ENCODE data around the gene NR6A1.

Gene NR6A1

DNA sequence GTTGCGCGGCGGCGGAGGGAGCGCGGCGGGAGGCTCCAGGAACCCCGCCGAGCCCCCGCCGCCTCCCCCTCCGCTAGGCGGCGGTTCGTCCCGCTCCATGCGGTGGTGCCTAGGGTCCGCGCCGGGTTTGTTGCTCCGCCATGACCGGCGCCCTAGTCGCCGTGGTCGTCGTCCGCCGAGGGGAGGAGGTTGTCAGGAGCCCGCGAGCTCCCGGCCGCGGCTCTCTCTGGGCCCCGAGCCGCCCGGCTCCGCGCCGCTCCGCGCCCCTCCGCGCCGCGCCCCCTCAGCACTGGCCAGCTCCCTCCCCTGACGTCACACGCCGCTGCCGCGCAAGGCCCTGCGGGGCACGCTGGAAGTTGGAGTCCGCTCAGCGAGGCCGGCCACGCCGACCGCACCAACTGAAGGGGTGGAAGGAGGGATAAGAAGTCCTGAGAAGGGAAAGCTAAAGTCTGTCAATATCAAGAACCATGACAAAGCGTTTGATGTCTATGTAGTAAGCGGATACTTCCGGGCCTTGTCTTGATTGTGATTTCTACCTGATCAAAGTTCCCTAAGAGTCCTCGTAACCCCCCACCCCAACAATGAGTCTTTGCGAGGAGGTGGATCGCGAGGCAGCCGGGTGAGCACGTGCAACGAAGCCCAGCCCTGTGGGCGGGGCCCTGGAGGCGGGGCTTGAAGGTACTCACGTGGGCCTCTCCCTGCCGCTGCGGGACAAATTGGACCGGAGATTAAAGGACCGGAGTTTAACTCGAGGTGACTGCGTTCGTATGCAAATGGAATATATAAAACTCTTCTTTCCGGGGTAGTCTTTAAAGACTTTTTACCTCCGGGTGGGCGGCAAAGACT is at the start of gene NR6A1:
NR6A1 (minus strand) TSS at position 291 of the 846 bp plus-strand sequence.
- DNase-seq (ENCODE audit: low read depth in 3 of 3): peak; percentile 87 to 94 (median 87)

- DNase-seq (ENCODE audit: low read depth in 3 of 3): no peak
Measured at GRCh38 chr9:124818431-124819281, 47.5 kb upstream of the NR6A1 start.

GRCh38 chr9:124815601-124816000 is 44.5 kb upstream of the NR6A1 start:
- no peak for DNase-seq (ENCODE audit: low read depth in 3 of 3)

GRCh38 chr9:124814164-124814535 is 43.0 kb upstream of the NR6A1 start:
- no peak for DNase-seq (ENCODE audit: low read depth in 3 of 3)

- DNase-seq (ENCODE audit: low read depth in 3 of 3): no peak
Measured at GRCh38 chr9:124813501-124814163, 42.5 kb upstream of the NR6A1 start.

DNA sequence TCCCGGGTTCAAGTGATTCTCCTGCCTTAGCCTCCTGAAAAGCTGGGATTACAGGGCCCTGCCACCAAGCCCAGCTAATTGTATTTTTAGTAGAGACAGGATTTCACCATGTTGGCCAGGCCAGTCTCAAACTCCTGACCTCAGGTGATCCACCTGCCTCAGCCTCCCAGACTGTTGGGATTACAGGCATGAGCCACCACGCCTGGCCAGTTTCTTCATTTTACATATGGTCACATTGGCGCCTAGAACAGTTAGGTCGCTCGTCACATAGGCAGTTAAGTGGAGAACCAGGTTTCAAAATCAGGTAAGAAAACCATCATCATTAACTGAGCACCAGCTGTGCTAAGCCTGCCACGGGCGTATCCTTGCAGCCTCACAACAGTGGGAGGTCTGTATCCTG is 41.9 kb upstream of the NR6A1 start:
- DNase-seq (ENCODE audit: low read depth in 3 of 3): no peak

- no peak for DNase-seq (ENCODE audit: low read depth in 3 of 3)
Measured at GRCh38 chr9:124812441-124812876, 41.3 kb upstream of the NR6A1 start.

DNA sequence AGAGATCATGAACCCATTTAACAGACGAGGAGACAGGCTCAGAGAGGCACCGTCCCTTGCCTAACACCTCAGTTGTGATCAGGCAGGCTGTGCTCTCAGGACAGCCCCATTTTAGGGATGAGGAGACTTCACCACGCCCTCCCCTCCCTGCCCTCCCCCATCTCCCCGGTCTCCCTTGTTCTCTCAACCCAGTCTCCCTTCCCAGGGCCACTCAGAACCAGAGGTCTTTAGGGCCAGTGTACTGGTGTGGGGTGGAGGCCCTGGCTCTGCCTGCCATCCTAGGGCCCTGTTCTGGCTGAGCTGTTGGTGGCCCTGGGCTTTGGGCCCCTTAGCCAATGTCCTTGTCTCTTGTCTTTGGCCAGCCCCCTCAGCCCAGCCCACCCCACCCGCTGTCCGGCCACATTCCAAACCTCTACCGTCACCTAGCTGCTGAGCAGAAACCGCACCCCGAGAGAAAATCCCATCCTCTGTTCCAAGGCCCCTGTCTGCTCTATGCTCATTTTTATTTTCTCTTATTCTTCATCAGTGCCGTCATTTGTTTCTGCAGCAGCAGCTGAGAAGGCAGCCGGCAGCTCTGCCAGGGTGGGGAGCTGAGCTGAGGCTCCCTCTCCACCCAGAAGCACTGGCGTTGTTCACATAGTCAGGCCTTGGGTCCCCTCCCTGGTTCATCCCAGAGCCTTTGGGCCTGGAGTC is 39.7 kb upstream of the NR6A1 start:
- DNase-seq (ENCODE audit: low read depth in 3 of 3): no peak

GRCh38 chr9:124809741-124810500 is 38.8 kb upstream of the NR6A1 start:
- no peak for DNase-seq (ENCODE audit: low read depth in 3 of 3)

DNA sequence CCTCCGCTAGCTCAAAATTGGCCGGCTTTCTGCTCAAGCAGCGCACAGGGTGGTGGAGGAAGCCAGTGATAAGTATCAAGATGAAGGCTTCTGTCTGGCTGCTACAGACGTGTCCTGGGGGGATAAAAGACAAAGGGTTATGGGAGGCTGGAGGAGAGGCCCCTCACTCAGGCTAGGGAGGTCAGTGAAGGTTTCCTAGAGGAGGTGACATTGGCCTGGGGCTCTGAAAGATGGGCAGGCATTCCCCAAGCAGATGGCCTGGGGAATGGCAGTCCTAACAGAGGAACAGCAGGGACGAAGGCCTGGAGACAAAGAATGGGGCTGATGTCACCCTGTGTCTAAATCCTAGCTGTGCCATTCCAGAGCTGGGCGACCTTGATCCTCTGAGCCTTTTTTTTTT is 38.1 kb upstream of the NR6A1 start:
- DNase-seq (ENCODE audit: low read depth in 3 of 3): no peak

- DNase-seq (ENCODE audit: low read depth in 3 of 3): no peak
Measured at GRCh38 chr9:124808246-124808956, 37.3 kb upstream of the NR6A1 start.

- DNase-seq (ENCODE audit: low read depth in 3 of 3): no peak
Measured at GRCh38 chr9:124805186-124805585, 34.1 kb upstream of the NR6A1 start.

DNA sequence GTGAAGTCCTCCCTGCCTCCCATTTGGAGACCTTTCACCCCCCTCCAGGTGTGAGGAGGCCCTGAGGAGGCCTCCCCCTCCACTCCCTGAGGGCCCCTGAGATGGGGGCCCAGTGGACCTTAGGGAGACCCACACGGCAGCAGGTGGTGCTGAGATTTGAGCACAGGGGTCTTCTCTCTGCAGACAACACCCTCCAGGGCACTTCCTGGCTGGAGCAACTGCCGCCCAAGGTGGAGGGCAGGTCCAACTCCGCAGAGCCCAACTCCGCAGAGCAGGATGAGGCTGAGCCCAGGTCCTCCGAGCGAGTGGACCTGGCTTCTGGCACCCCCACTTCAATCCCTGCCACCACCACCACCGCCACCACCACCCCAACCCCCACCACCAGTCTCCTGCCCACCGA is 32.8 kb upstream of the NR6A1 start:
- DNase-seq (ENCODE audit: low read depth in 3 of 3): no peak

- no peak for DNase-seq (ENCODE audit: low read depth in 3 of 3)
Measured at GRCh38 chr9:124802426-124802825, 31.3 kb upstream of the NR6A1 start.

GRCh38 chr9:124801356-124801755 is 30.2 kb upstream of the NR6A1 start:
- DNase-seq (ENCODE audit: low read depth in 3 of 3): no peak

DNA sequence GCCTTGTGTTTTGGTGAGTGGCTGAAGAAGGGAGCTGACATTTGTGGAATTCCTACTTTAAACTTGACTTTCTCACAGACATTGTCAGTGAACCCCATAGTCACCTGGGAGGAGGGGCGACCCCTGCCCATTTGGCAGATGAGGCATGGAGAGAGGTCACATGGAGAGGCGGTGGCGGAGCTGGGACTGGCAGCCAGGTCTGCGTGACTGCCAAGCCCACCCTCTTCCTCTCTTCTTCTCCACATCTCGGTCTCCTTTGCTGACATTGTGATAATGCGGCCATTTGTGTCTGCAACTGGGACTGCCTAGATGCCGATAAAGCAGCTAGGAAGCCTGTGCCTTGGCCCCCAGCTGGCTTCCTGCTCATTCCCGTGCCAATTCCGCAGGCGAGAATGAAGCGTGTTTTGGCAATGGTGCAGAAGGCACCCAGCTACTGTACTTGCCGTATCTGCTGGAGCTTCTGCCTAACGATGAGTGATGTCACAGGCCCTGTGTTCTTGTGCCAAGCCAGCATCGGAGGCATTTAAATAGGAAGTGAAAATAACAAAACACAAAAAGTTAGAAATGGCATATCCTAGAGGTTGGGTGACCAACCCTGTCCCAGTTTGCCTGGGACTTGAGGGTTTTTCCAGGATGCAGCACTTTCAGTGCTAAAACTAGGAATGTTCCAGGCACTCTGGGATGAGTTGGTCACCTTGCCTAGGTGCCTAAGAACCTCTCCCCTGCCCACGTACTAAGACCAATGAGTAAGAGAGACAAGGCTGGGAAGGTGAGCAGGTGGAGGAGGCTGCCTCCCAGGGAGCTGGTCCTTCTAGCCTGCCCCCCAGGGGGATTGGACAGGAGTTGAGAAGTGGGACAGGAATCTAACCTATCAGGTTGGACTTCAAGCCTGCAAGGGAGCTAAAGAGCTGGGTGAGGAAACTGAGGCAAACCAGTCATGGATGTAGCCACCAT is 29.5 kb upstream of the NR6A1 start:
- DNase-seq (ENCODE audit: low read depth in 3 of 3): no peak

GRCh38 chr9:124799274-124800006 is 28.3 kb upstream of the NR6A1 start:
- no peak for DNase-seq (ENCODE audit: low read depth in 3 of 3)

DNA sequence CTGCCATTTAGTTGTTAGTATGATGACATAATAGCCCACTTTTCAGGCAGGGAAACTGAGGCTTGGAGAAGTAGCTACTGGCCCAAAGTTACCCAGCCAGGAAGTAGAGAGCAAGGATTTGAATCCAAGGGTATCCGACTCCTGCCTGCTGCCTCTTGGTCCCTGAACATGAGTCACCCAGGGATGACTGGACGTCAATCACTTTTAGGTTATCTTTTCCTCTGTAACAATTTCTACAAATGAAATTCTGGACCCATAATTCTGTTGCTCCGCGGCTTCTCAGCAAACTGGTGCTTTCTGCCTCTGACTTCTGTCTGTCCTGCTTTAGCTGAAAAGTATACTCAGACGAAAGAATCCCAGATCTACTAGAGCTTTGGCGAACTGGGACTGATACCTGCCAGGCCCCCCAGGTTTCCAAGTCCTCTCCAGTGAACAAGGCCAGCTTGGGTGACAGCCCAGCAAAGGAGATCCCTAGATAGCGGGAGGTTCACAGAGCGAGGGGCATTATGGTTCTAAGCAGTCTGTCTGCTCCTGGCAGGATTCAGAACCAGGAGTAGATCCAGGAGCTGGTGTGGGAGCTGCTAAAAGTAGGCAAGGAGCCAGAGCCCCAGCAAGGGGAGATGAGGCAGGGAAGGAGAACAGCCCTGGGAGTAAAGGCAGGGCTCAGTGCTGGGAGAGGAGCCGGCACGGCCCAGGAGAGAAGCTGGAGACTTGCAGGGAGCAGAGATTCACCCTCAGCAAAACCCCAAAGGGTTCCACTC is 26.4 kb upstream of the NR6A1 start:
- no peak for DNase-seq (ENCODE audit: low read depth in 3 of 3)
